Suppressor macrophage treated with lipopolysaccharide for 1 hour (primary cell): ENCODE measurements around the gene OR4D5.

Experiments
- DNase-seq, 3 donors: peaks; one replicate each; pipeline ENCODE4 v3.0.0-alpha.2; 2020 to 2022

Gene OR4D5

DNA sequence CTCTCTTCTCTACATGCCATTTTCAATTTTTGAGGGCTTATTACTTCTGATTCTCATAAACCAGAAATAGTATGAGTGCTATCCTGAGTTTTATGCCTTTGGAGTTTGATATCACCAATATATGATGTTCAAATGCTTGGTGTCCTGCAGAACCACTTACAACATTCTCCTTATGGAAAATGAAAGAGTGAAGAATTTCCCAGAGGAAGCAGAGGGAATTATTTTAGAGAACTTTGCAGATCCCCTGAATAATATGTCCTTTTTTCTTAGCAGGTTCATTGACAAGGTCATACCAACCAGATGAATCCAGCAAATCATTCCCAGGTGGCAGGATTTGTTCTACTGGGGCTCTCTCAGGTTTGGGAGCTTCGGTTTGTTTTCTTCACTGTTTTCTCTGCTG is at the start of gene OR4D5:
Gene OR4D5 (plus strand): TSS at position 301 of the 400 bp plus-strand sequence. CDS start 0 bp downstream, at position 301.
- no peak for DNase-seq

DNA sequence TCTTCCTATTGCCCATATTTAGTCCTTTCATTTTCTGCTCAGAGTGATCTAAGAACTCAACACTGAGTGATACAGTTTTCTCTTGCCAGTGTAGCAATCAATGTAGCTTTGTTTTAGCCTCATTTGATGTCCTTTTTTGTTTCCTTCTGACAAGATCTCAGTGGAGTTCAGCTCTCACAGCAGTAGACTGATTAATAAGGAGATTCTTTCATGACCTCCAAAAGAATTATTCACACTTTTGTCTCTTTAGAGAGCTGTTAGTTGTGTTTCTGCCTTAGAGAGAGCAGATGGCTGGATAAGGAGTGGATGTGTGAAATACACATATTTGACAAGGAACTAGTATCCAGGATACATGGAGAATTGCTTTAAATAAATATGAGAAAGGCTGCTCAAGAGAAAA is 47.4 kb upstream of the OR4D5 start:
- no peak for DNase-seq

- no peak for DNase-seq
These were observed 39.6 kb upstream of the OR4D5 start for GRCh38 chr11:123899792-123900191.

- no peak for DNase-seq
These were observed 37.5 kb upstream of the OR4D5 start, which contains the start of gene OR8D4 for GRCh38 chr11:123901867-123902266. Gene OR8D4 (plus strand): TSS chr11:123902167. CDS start chr11:123906432, 4,265 bp downstream.

DNA sequence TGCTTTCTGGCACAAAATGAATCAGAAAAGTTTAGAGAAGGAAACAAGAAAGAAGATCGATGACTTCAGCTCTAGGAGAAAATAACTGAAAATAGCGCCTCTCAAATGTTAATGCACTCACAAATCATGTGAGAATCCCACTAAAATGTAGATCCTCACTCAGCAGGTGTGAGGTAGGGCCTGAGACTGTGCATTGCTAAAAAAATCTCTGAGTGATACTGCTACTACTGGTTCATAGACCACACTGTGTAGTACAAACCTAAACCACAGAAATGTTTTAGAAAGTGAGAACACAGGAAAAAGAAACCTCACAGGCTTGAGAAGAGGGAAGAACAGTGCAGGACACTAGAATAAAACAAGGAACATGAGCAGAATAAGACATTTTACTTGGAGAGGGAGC is 35.5 kb upstream of the OR4D5 start:
- DNase-seq: no peak

DNA sequence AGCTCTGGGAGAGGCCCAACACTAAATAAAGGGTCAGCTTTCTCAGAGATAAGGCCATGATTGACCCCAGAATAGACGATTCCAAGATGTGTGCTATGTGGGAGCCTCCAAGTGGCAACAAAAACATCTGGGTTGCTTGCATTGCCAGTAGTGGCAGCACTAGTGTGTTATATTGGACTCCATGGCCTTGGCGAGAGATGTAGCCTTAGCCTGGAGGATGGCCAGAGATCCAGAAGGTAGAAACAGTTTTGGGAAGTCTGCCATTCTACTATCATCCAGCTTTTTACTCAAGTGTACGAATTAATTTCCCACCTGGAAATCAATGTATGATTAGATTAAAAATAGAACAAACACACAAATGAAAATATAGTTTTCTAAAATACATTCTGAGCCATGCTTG is 34.5 kb upstream of the OR4D5 start:
- no peak for DNase-seq

DNA sequence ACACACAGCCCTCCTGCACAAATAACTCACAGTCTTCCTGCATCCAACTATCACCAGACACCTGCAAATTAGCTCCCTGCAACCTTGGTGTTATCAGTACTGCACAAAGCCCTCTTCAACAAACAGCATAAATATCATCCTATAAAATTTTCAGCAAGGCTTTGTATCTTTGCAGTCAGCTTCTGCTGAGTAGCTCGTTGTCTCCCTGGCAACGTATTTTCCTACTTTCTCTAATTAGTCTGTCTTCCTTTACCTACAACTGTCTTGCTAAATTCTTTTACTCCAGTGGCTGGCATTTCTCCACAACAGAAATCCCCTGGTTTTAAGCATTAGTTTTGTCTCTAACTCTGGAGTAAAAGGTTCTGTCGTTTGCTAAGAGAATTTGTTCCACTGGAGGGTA is 33.6 kb upstream of the OR4D5 start:
- no peak for DNase-seq

- DNase-seq: no peak
These were observed 18.5 kb upstream of the OR4D5 start for GRCh38 chr11:123920943-123921342.

DNA sequence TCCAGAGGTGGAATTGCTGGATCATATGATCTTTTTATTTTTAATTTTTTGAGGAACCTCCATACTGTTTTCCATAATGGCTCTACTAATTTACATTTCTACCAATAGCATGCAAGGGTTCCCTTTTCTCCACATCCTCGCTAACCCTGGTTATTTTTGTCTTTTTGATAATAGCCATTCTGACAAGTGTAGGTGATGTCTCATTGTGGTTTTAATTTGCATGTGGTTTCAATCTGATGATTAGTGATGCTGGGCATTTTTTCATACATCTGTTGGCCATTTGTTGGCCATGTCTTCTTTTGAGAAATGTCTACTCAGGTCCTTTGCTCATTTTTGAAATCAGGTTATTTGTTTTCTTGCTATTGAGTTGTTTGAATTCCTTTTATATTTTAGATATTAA is 15.4 kb upstream of the OR4D5 start:
- DNase-seq: no peak

GRCh38 chr11:123942413-123942812 is 3.0 kb downstream of the OR4D5 start:
- no peak for DNase-seq

- DNase-seq: no peak
These were observed 4.3 kb downstream of the OR4D5 start, which contains the start of gene OR6T1 for GRCh38 chr11:123943738-123944137. Gene OR6T1 (minus strand): TSS chr11:123943838. CDS start chr11:123943838, 0 bp downstream.

DNA sequence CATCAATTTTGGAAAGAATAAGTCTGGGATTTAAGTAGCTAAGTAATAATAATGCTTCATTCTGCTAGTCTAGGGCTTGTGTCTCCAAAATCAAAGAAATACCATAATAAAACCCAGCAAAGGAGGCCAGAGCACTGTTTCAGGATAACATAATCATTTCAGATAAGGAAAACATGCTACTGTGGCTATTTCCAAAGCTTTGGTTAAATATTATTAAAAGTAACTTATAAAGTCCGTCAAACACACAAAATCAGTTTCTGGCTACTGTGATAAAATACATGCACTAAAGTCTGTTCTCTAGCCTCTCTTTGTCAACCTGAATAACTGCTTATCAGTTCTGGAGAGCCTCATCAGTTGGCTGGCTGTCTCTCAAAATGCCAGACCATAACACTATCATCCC is 5.7 kb downstream of the OR4D5 start:
- DNase-seq: no peak

DNA sequence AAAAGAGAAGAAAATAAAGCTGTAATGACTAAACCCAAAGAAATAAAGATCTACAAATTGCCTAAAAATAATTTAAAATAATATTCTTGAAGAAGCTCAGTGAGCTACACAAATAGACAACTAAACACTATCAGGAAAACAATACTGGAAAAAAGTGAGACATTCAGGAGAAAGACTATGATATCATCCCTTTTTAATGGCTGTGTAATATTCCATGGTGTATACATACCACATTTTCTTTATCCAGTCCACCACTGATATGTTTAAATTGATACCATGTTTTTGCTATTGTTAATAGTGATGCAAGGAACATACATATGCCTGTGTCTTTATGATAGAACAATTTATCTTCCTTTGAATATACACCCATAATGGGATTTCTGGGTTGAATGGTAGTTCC is 17.3 kb downstream of the OR4D5 start:
- DNase-seq: no peak

- no peak for DNase-seq
These were observed 34.4 kb downstream of the OR4D5 start for GRCh38 chr11:123973816-123974215.

DNA sequence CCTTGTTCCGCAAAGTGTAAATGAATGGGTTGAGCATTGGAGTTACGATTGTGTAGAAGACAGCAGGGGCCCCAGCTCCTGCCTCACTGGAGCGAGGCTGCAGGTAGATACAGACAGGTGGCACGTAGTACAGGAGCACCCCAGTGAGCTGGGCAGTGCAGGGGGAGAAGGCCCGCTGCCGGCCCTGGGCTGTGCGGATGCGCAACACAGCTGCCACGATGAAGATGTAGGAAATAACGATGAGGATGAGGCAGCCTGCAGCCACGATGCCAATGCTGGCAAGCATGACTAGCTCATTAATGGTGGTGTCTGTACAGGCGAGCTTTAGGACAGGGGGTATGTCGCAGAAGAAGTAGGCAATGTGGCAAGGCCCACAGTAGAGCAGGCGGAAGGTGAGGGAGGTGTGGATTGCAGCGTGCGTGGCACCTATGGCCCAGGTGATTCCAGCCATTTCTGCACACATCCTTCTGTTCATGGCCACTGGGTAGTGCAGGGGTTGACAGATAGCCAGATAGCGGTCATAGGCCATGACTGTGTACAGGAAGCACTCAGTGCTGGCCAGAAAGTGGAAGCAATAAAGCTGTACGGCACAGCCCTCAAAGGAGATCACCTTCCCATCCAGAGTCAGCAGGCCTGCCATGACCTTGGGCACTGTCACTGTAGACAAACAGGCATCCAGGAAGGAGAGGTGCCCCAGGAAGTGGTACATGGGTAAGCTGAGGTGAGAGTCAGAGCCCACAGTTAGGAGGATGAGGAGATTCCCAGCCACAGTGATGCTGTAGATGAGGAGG is 37.5 kb downstream of the OR4D5 start:
- no peak for DNase-seq

DNA sequence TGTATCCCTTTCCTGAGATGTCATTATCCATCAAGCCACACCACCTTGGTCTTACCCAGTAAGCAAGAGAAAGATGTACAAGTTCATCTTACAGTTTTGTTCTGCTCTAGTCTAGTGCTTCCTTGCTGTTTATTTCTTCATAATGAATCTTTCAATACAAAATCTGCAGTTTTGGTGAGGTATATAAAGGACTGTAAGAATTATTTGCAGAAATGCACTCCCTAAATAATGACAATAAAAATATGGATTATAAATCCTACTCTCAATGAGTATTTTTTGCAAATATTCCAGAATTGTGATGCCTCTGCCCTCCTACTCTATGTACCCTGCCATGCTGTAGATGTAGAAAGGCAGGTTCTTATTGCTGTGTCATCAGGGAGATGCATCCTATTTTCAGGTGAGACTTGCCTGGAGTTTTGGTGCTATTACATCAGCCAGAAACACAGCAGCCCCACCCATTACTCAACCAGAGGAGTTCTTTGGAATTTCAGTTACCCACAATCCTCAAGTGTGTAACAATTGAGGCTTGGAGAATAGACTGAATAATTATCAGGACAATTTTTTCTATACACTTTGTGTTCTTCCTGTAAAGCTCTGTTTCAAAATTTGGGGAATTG is 38.4 kb downstream of the OR4D5 start, which contains the start of gene OR10S1:
Gene OR10S1 (minus strand): TSS at position 51 of the 617 bp plus-strand sequence. CDS start 117 bp downstream, outside the sequence.
- DNase-seq: no peak

DNA sequence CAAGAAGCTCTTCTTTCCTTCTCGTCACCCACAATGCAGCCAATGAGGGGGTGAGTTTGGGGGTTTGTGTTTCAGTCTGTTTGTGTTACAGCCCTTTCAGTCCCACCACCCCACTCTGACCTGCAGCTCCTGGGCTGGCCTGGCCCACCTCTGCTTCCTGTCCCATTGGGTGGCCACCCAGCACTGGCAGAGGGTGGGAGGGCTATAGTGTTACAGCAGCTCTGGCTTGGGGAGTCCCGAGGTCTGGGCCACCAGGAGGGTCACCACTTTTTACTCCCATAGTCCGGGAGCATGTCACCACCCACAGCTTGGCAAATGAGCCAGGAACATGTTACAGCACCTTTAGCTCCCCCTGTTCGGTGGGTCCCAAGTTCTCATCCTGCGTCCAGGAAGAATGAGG is 39.9 kb downstream of the OR4D5 start:
- no peak for DNase-seq
